Stimulated activated CD4-positive, alpha-beta T cell treated with anti-CD3 and anti-CD28 coated beads, Interleukin-15, amount 100 ng/mL, for 1 hour (primary cell): Measurements from ENCODE around the gene PSMA1.
"Not testable (repeated sequence)": the region's sequence is repeated elsewhere in the genome, so short reads cannot be mapped to it uniquely, and the experiment has no call there.

Experiments used
- DNase-seq, 2 donors: peaks; one replicate each; pipeline ENCODE4 v3.0.0-alpha.2; 2020; ENCODE audit warnings: low read depth in 1 of 2, low spot score in 1 of 2

The PSMA1 gene

GRCh38 chr11:14519917-14520746 is at the start of gene PSMA1:
Gene PSMA1 (minus strand): TSS chr11:14520386. CDS start chr11:14520299, 87 bp downstream.
- peak; percentile 78 to 81 for DNase-seq

GRCh38 chr11:14569516-14569915 is 49.3 kb upstream of the PSMA1 start:
- DNase-seq: not testable (repeated sequence)

DNA sequence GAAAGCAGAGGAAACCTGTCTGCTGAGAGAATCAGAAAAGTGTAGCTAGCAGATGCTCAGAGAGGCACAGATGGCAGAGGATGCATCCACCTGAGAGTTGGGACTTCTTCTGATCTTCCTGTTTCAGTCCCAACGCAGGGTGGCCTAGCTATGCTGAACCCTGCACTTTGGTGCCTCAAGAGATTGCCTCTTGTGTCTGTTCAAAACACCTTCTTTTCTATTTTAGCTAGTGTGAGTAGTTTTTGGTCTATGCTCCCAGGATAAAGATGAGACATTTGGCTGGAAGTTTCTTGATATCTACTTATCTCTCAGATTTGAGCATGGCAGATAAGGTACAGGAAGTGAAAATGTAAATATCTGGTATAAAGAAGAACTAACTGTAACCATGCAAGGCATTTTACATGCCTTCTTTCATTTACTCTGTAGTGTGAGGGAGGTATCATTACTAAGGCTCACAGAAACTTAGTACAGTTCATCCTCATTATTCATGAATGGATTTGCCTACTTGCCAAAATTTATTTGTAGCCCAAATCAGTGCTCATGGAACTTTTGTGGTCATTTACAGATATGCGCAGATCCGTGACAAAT is 47.0 kb upstream of the PSMA1 start:
- DNase-seq: no peak

DNA sequence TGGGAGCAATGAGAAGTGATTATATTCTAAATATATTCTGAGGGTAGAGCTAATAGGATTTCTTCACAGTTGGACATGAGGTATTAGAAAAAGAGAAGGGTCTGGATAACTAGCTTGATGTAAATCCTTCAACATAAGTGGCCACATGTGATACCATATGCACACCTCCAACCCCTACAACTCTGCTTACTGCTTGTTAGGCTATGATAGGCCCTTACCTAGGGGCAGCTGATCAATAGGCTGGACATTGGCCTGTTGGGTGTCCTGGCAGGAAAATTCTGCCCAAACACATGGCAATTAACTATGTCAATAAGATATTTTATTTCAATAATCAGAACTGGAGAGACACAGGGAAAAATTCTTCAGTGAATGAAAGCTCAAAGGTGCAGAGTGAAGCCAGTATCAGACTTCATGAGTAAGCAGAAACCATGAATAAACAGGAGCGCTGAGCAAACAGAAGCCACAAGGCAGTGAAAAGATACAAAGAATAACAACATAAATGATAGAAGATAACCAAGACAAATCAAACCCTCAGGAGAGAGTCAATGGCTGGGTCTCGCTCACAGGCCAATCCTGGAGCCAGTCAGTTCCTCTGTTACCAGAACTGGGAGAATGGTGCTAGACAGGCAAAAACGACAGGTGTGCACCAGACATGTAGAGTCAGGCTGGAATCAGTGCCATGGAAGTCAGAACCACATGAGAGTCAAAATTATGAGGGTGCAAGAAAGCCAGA is 46.3 kb upstream of the PSMA1 start:
- no peak for DNase-seq

DNA sequence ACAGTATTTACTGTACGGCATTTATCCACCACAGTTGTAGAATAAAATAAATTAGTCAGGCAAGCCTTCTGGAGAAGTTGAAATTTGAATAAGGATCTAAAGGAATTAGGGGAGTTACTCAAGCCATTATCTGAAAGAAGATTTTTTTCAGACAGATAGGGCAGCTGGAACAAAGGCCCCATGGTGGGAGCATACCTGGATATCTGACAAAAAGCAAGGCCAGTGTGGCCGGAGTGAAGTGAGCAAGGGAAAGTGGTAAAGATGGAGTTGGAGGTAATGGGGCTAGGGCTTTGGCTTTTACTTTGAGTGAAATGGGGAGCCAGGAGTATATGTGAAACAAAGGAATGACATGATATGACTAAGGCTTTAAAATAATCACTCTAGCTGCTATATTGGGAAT is 45.7 kb upstream of the PSMA1 start:
- DNase-seq: no peak

DNA sequence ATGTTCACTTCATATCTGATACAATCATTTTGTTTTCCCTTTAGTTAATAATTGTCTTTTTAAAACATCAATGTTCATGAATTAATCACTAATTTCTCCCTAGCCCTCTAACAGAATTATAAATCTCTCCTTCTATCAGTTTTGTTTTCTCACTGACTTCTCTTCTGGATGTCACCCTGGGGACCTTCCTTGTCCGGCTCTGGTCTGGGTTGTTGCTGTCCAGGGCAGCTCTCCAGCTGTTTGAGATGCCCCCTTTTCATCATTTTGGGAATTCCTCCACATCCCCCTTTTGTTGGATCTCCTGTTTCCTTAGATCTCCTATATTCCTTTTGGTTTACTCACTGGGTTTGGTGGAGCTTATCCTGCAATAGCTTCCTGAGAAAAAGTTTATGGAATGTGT is 35.6 kb upstream of the PSMA1 start:
- DNase-seq: no peak

- DNase-seq: no peak
Observed at GRCh38 chr11:14554959-14555358, 34.8 kb upstream of the PSMA1 start.

DNA sequence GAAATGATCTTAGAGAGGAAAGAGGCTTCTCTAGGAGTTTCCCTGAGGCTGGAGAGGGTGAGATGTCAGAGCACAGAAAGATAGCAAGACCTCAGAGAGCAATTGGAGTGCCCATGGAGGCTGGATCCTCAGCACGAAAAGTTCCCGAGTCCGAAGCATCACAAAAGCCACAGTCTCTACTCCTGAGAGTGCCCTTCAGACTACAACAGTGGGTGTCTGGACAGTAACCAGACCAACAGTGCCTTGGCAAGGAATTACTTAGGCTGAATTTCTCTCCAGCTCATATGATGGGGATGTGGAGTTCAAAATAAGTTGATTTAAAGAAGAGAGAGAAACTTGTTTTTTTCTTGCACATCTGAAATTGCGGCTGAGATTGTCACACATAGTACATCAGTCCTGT is 31.9 kb upstream of the PSMA1 start:
- no peak for DNase-seq

DNA sequence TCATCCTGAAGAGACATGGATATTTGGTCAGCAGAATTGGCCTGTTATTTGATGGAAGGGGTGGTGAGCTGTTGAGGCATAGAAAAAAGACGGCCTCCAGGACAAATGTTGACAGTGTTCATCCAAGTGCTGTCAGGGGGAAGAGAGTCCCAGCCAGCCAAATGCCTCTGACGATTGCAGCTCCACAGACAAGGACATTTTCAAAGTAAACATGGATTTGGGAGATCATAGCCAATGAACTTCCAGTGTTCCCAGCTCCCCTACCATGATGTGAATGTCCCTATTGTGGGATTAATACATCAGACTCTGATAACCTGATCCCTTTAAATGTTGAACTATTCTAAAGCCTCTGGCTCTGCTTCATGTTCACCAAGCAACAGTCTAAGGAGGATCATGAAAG is 31.2 kb upstream of the PSMA1 start:
- no peak for DNase-seq

DNA sequence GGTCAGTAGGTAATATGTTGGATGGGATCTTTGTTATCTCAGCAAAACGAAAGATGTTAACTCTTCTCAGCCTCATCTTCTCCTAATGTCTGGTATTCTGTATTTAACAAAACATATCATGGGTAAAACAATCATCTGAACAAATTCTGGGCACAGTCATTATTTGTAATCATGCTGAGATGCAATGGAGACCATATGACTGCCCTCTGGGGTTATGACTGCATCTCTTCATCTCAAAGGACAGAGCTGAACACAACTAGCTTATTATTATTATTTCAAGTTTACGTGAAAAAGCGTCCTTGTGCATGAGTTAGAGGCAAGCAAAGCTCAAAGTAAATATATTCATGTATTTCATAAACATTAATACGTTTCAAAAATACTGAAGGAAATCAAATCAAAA is 29.7 kb upstream of the PSMA1 start:
- DNase-seq: no peak

- DNase-seq: no peak
Observed at GRCh38 chr11:14547440-14547839, 27.3 kb upstream of the PSMA1 start.

DNA sequence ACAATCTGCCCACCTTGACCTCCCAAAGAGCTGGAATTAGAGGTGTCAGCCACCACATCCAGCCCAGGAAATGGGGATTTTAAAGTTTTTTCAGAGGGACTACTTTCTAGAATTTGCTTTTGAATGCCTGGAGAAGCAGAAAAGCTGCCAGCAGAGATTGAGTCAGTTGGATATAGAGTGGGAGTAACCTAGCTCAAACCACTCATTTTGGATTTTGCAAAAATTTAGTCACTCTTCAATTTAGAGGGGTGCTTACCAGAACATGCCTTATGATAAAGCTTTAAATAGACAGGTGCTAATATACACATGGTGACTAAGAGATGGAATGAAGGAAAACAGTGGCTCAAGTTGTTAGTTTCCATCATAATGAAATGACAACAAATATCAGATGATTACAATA is 26.5 kb upstream of the PSMA1 start:
- DNase-seq: no peak

GRCh38 chr11:14544611-14545010 is 24.4 kb upstream of the PSMA1 start:
- DNase-seq: no peak

- DNase-seq: no peak
Observed at GRCh38 chr11:14543260-14543659, 23.1 kb upstream of the PSMA1 start.

DNA sequence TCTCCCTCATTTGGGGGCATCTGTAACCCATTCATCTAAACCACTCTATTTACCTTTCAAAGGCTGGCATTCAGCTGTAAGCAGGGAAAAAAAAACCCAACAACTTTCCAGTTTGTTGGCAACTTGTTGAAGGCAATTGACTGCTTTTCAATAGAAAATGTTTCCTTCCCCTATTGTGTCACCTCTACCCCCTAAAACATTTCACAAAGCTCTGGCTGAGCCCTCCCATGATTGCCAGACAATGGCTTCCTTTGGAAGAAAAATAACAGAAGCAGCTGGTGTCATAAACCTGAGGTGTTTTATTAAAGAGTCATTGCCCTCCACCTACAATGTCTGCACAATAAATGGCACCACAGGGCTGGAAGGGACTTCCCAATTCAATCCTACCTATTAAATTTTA is 22.1 kb upstream of the PSMA1 start:
- DNase-seq: no peak

DNA sequence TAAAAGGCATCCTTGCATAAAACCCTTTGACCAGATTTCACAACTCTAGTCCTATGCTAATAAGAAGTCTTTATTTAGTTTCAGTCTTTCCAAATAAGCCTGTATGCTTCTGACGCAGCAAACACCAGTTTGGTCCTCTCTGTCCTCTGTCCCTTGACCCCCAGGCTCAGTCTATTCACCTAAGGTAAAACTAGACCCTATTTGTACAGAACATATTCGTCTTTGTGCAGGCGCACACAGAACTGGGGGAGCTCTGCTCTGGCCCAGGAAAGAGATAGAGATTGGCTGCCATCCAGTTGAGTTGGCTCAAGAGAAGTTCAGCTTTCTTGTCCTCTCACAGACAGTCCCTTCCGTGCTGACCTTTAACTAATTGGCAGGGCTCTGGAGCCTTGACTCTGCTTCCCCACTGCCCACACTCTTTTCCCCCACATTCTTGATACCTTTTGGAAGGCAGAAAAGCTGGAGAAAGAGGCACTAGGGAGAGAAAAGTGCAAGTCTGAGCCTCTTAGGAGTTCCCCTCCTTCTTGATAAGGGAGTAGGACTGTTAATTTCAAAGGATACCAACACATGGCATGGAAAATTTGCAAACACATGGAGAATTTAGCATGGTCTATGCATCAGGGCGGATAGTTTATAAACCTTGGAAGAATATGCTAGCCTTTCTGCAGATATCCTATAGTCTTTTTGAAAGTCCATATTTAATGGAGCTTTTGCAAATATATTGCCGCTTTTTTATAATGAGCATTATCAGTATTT is 21.2 kb upstream of the PSMA1 start:
- DNase-seq: no peak

DNA sequence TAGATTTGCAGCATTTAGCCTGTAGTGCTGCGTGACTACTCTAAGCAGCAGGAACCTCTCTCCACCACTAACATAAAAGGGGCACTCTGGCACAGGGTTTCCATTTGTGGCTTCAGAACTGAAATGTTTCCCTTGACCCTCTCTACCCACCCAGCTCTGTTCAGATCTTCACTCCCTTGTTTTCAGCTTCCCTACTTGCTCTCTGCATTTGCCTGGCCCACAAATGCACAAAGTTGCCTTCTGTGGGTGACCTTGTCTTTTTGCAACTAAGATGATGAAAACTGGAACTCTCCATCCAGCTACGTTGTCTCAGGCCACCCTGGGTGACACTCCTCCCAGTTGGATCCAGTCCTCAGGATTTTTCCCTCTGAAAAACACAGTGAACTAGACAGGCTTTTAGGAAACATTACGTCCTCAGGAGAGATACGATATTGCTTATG is 19.8 kb upstream of the PSMA1 start:
- no peak for DNase-seq

DNA sequence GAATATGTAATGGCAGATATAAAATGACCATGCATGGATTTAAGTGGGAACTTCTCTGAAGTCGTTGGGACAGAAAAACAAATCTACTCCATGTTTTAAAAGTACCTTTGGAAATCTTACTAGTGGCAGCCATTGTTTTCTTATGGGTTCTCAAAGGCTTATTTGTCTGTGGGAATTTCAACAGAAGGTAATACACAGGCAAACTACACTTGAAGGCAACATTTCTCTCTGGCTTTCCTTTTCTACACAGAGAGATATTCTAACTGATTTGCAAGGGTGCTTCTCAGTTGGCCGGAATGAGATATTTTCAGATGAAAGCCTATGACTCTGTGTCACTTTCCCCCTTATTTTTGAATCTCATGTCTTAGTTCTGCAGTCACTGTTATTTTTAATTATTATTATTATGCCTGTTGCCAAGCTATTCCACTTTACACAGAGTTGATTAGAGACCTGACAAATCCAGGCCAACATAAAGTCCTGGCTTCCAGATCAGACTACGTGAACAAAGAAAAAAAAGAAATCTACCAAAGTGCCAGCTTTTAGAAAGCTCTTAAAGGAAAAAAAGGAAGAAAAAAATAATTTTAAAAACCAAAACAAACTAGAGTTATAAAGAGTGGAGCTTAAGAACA is 18.9 kb upstream of the PSMA1 start:
- DNase-seq: no peak

GRCh38 chr11:14538271-14538925 is 18.2 kb upstream of the PSMA1 start:
- DNase-seq: no peak

- DNase-seq: no peak
Observed at GRCh38 chr11:14537134-14537599, 17.0 kb upstream of the PSMA1 start.
